Mucosa of rectum (tissue), 2 donors: Measurements from ENCODE around the gene ATPAF1.

ENCODE experiments used
- H3K27ac ChIP-seq, 2 donors: one replicate each; pipeline ENCODE4 v1.7.0; 2013; ENCODE audit warnings: inconsistent platforms in 2 of 2, low read depth in 2 of 2, low read length in 2 of 2
- H3K27me3 ChIP-seq, 2 donors: one replicate each; pipeline ENCODE4 v1.7.0; 2013; ENCODE audit warnings: low read length in 2 of 2; ENCODE audit not compliant: control insufficient read depth in 2 of 2, insufficient read depth in 2 of 2
- H3K36me3 ChIP-seq, 2 donors: one replicate each; pipeline ENCODE4 v1.7.0; 2013; ENCODE audit warnings: low read length in 2 of 2; ENCODE audit not compliant: control insufficient read depth in 2 of 2, insufficient read depth in 2 of 2
- H3K4me1 ChIP-seq, 2 donors: one replicate each; pipeline ENCODE4 v1.7.0; 2013; ENCODE audit warnings: low read length in 2 of 2, mild to moderate bottlenecking in 1 of 2; ENCODE audit not compliant: control insufficient read depth in 2 of 2, insufficient read depth in 2 of 2
- H3K4me3 ChIP-seq, 2 donors: one replicate each; pipeline ENCODE4 v1.7.0; 2013; ENCODE audit warnings: low read length in 2 of 2
- H3K9ac ChIP-seq, 2 donors: one replicate each; pipeline ENCODE4 v1.7.0; 2013; ENCODE audit warnings: low read length in 2 of 2, low read depth in 1 of 2, mild to moderate bottlenecking in 1 of 2
- H3K9me3 ChIP-seq, 2 donors: one replicate each; pipeline ENCODE4 v1.7.0; 2013; ENCODE audit warnings: low read length in 2 of 2; ENCODE audit not compliant: control insufficient read depth in 2 of 2
- donor health status: healthy.
- donor health status: Normal muscosa, but diverticular disease.

Gene ATPAF1

DNA sequence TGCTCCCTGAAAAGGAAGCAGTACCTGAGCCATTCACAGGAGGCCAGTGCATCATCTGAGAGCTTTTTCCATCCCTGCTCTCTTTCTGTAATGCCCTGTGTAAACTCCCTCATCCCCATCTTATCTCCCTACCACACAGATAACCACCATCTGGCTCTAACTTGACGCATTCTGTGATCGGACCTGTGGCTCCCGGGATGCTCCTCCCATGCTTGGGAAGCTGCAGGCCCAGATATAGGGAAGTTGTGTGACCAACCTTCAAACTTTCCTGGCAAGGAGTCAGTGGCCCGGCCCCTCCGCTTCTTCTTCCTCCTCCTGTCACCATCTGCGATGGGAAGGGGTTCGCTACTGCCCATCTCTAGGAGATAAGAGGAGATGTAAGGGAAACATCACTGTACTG lies 85.2 kb downstream of the ATPAF1 start:
- Histone ChIP-seq H3K36me3 (peaks cover 42 to 57% of the 10 kb centered on the region in 2 donors), H3K4me1 (no peaks in the 10 kb centered on the region), H3K9ac (no peak overlapping the region)

More for the DNA sequence above, 85.2 kb downstream of the ATPAF1 start:
- H3K27ac ChIP-seq: no peak overlapping the region
- no peaks in the 10 kb centered on the region for H3K9me3 ChIP-seq
- H3K4me3 ChIP-seq: no peak overlapping the region
- H3K27me3 ChIP-seq: no peaks in the 10 kb centered on the region
